ENCODE measurements around the gene PPP1R3F. TPM values are rescaled to one million over a fixed set of nuclear protein-coding genes. Genes with fewer than 3 reads are reported as not detected.
A peak's percentile ranks its signal among the peaks of the same experiment; 100 is the strongest.

PPP1R3F gene
- total RNA-seq, result 10 to 100 TPM in 1 of 4 donors, 1 to 10 TPM in 3; 4.2 to 10.7 (median 8.0) TPM

GRCh38 chrX:49269767-49270248 lies at the start of gene PPP1R3F:
Gene PPP1R3F (plus strand): TSS chrX:49269793. CDS start chrX:49269870, 77 bp downstream.
- H3K9me3 ChIP-seq, result no peaks in the 10 kb centered on the region
- 61% methylated on average over 7 of the region's 70 CpGs; no CpG with 5 or more reads in 1 of the 2 donors for WGBS, 2 donors
- intact Hi-C loops (cut with DNase I), result loop anchor here (5.0 kb wide), 1 partner anchor 73 kb away; no protein-coding TSS in a partner anchor

GRCh38 chrX:49220100-49220499 lies 49.5 kb upstream of the PPP1R3F start:
- no peak for TF ChIP-seq CTCF (IDR thresholded peaks at IDR 0.05)
- no peak for TF ChIP-seq POLR2A (IDR thresholded peaks at IDR 0.05)

More at GRCh38 chrX:49269767-49270248, at the start of gene PPP1R3F:
- no peaks in the 10 kb centered on the region for H3K27me3 ChIP-seq
- H3K4me3 ChIP-seq, result peak within 1 kb of the TSS; percentile 58 to 81 (median 68)
- TF ChIP-seq CTCF (IDR thresholded peaks at IDR 0.05) (no peak), POLR2A (IDR thresholded peaks at IDR 0.05) (peak in 2 of 4 donors; percentile 53 to 87)
- no peak for DNase-seq
- H3K27ac ChIP-seq, result peak within 1 kb of the TSS; percentile 94 to 97 (median 96)
- peaks cover 0 to 10% (median 0%) of the 10 kb centered on the region in 3 donors for H3K36me3 ChIP-seq
- H3K4me1 ChIP-seq, result peaks cover 18 to 48% (median 25%) of the 10 kb centered on the region in 3 donors

GRCh38 chrX:49221868-49222267 lies 47.7 kb upstream of the PPP1R3F start:
- intact Hi-C loops (cut with DNase I), result no loop called here
- 70 to 81% methylated on average over 2 of the region's 2 CpGs for WGBS, 2 donors
- no peak overlapping the region for H3K4me3 ChIP-seq
- H3K27me3 ChIP-seq, result no peaks in the 10 kb centered on the region
- H3K4me1 ChIP-seq, result no peaks in the 10 kb centered on the region
- TF ChIP-seq POLR2A (IDR thresholded peaks at IDR 0.05), result no peak
- TF ChIP-seq CTCF (IDR thresholded peaks at IDR 0.05), result no peak
- H3K9me3 ChIP-seq, result no peaks in the 10 kb centered on the region
- no peak for DNase-seq
- no peaks in the 10 kb centered on the region for H3K36me3 ChIP-seq
- H3K27ac ChIP-seq, result no peak overlapping the region

More at GRCh38 chrX:49220100-49220499, 49.5 kb upstream of the PPP1R3F start:
- intact Hi-C loops (cut with DNase I), result no loop called here
- DNase-seq, result no peak
- Histone ChIP-seq H3K27ac (no peak overlapping the region), H3K27me3 (no peaks in the 10 kb centered on the region), H3K4me3 (no peak overlapping the region), H3K4me1 (no peaks in the 10 kb centered on the region), H3K9me3 (no peaks in the 10 kb centered on the region), H3K36me3 (no peaks in the 10 kb centered on the region)

- H3K9me3 ChIP-seq, result no peaks in the 10 kb centered on the region
- 20 to 85% methylated on average over 2 to 12 of the region's 14 CpGs for WGBS, 2 donors
- intact Hi-C loops (cut with DNase I), result no loop called here
- peaks cover 0 to 11% (median 0%) of the 10 kb centered on the region in 3 donors for H3K4me1 ChIP-seq
- no peak overlapping the region for H3K27ac ChIP-seq
- no peak for DNase-seq
- TF ChIP-seq CTCF (IDR thresholded peaks at IDR 0.05), result no peak
- TF ChIP-seq POLR2A (IDR thresholded peaks at IDR 0.05), result no peak
- no peaks in the 10 kb centered on the region for H3K27me3 ChIP-seq
- H3K36me3 ChIP-seq, result no peaks in the 10 kb centered on the region
- H3K4me3 ChIP-seq, result no peak overlapping the region
Measured at GRCh38 chrX:49225858-49226257, 43.7 kb upstream of the PPP1R3F start.

GRCh38 chrX:49226946-49227345 lies 42.6 kb upstream of the PPP1R3F start:
- TF ChIP-seq CTCF (IDR thresholded peaks at IDR 0.05) (no peak), POLR2A (IDR thresholded peaks at IDR 0.05) (no peak)
- Histone ChIP-seq H3K4me3 (no peak overlapping the region), H3K9me3 (no peaks in the 10 kb centered on the region), H3K4me1 (peaks cover 0 to 14% (median 4%) of the 10 kb centered on the region in 3 donors), H3K27ac (no peak overlapping the region), H3K27me3 (no peaks in the 10 kb centered on the region), H3K36me3 (no peaks in the 10 kb centered on the region)
- intact Hi-C loops (cut with DNase I), result no loop called here
- DNase-seq, result no peak
- 60 to 77% methylated on average over 3 to 5 of the region's 9 CpGs for WGBS, 2 donors

All from esophagus squamous epithelium (tissue), 5 donors.